ENCODE data around the gene RAB11FIP5. TPM values are rescaled to one million over a fixed set of nuclear protein-coding genes. Genes with fewer than 3 reads are reported as not detected.

The RAB11FIP5 gene
- total and polyA plus RNA-seq, 9 of the 15 experiments (the other 6 are each of a cell fraction or from before 2014, with no cell fraction given): 1.7 to 14.4 (median 6.4) TPM

- TF ChIP-seq ZBTB11 (CRISPR knock-in tag; IDR thresholded peaks at IDR 0.05) (no peak), ZBTB7A (IDR thresholded peaks at IDR 0.05; ENCODE audit: borderline replicate concordance, control insufficient read depth, low read depth, low read length) (peak; percentile 73), SRSF7 (optimal IDR thresholded peaks at IDR 0.05; ENCODE audit: low read depth, low read length) (no peak), CTCF (IDR thresholded peaks at IDR 0.05 in 2 of 3, conservative IDR thresholded peaks at IDR 0.05 in 1 of 3; ENCODE audit: insufficient read depth in 2 of 3, low read depth in 1 of 3, low read length in 3 of 3) (peak; percentile 70 to 95 (median 85); a peak in 5 of 6 replicates), NONO (IDR thresholded peaks at IDR 0.05; ENCODE audit: low read depth in 2 of 2, low read length in 1 of 2) (no peak), DEAF1 (CRISPR knock-in tag; IDR thresholded peaks at IDR 0.05) (peak; percentile 75), TAL1 (IDR thresholded peaks at IDR 0.05) (no peak), MIER1 (IDR thresholded peaks at IDR 0.05; ENCODE audit: low read depth) (no peak), PRDM10 (IDR thresholded peaks at IDR 0.05; ENCODE audit: partially characterized antibody) (no peak), FUS (optimal IDR thresholded peaks at IDR 0.05; ENCODE audit: low read depth, low read length) (no peak), PCBP1 (IDR thresholded peaks at IDR 0.05; ENCODE audit: low read depth, low read length, poor library complexity, severe bottlenecking) (no peak), TAF9B (IDR thresholded peaks at IDR 0.05; ENCODE audit: partially characterized antibody) (no peak), MAZ (CRISPR knock-in tag; conservative IDR thresholded peaks at IDR 0.05 in 1 of 2, IDR thresholded peaks at IDR 0.05 in 1 of 2) (0 out of 4 replicates have a peak, but pooled peaks of 1 of the 2 experiments have one; percentile 50), EGR1 (conservative IDR thresholded peaks at IDR 0.05) (no peak), NR4A1 (CRISPR knock-in tag; IDR thresholded peaks at IDR 0.05) (no peak), NR4A1 (tag; IDR thresholded peaks at IDR 0.05) (no peak)
These were observed 43.9 kb upstream of the RAB11FIP5 start (continued) for GRCh38 chr2:73156539-73157124.
